Esophagus muscularis mucosa (tissue), 3 donors: Measurements from ENCODE around the gene GRM5.
"Not testable (repeated sequence)": the region's sequence is repeated elsewhere in the genome, so short reads cannot be mapped to it uniquely, and the experiment has no call there.

ENCODE experiments used
- CTCF ChIP-seq, 3 experiments: fragments of 200-600 bp in 2 of 3; fragments of 450-650 bp in 1 of 3; sonication (generic) in 2 of 3; IDR thresholded peaks; one replicate each; pipeline ENCODE4 v1.5.1; 2017 to 2019; ENCODE audit warnings: antibody characterized with exemption in 3 of 3, mild to moderate bottlenecking in 2 of 3, moderate library complexity in 1 of 3
- POLR2AphosphoS5 ChIP-seq, 2 donors: sonication (generic); formaldehyde crosslinking; IDR thresholded peaks; one replicate each; pipeline ENCODE4 v1.6.1; 2017; ENCODE audit warnings: antibody characterized with exemption in 2 of 2

- TF ChIP-seq CTCF (IDR thresholded peaks at IDR 0.05): peak; percentile 26 to 58 (median 44)
- not testable (repeated sequence) for TF ChIP-seq POLR2AphosphoS5 (IDR thresholded peaks at IDR 0.05)
These were observed 32.2 kb upstream of the GRM5 start for GRCh38 chr11:89097956-89098355.
